Activated gamma-delta T cell treated with Interleukin-2 at 50 U/mL for 16 hours (primary cell): ENCODE results near the gene SCFD2.
"Not testable (repeated sequence)": the region's sequence is repeated elsewhere in the genome, so short reads cannot be mapped to it uniquely, and the experiment has no call there.

Experiments used
- DNase-seq: peaks from one replicate; pipeline ENCODE4 v3.0.0-alpha.2; 2020

The SCFD2 gene

GRCh38 chr4:52838729-52839586 lies 526.9 kb downstream of the SCFD2 start:
- DNase-seq = no peak

DNA sequence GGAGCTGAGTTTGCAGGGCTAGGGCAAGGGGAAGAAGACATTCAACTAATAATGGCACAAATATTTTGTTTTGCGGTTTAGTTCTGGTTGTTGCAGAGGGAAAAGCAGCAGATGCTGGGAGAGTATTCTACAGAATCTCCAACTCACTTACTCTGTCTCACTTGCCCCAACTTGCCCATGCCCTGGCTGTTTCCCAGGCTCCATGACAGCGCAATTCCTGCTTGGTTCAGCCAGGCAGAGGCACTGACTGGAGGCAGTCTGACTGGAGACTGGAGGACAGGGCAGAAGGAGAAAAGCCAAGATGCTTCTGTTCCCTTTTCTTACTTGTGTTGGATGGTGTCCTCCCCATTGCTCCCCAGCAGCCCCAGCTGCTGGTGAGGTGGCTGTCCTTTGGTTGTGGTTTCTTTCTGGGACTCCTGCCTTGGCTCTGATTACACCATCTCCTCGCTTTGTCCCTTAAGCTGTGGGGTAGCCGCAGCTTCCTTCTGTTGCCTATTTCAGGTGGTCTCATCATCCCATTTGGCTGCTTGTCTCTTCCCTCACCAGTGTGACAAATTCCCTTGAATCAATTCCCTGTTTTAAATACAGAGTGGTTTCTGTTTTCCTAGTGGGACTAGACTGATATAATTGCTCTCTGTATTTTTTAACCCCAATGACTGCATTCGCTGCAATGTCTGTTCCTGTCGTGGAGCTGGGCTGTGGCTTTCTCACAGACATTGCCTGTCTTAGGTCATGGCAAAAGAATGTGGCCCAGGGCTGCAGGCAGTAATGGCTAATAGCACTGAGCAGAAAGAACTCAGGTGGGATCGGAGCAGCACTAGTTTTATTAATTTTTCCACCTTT lies 527.9 kb downstream of the SCFD2 start:
- no peak for DNase-seq

GRCh38 chr4:52836678-52837077 lies 529.2 kb downstream of the SCFD2 start:
- DNase-seq = no peak

DNA sequence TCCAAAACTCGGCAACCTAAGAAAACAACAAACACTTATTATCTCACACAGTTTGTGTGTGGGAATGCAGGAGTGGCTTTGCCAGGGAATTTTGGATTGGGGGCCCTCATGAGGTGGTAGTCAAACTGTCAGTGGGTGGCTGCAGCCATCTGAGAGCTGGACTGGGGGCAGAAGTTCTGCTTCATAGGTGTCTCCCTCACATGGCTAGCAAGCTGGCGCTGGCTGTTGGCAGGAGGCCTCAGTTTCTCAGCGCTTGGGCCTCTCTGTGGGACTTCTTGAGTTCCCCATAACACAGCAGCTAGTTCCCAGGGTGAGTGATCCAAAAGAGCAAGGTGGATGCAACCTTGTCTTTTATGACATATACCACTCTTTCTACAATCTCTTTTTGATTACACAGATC lies 529.7 kb downstream of the SCFD2 start:
- DNase-seq = no peak

- not testable (repeated sequence) for DNase-seq
Observed at GRCh38 chr4:52834641-52835456, 531.0 kb downstream of the SCFD2 start.

DNA sequence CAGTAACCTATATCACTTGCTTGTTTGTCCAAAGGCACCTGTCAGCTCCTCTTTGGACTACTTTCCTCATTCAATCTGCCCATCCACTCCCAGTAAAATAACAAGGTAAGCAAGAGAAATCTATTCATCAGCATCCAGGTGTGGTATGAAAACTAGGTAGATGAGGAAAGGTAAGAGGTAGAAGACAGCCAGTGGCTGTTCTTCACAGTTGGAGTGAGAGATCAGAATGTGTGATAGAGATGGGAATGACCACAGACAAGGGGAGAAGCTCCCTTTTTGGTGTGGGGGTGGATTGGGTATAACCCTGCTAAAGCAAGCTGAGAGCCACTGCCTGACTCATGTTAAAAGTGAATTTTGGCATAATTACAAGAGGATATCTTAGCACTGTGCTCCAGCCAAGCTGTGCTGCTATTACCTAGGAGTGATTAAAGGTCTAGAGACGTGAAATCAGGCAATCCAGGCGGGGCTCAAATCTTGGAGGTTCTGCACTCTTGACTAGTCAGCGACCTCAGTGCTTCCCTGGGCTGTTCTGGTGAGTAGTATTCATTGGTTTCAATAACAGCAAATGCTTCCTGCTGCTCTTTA lies 531.8 kb downstream of the SCFD2 start:
- DNase-seq = no peak

- DNase-seq = no peak
Observed at GRCh38 chr4:52825460-52826090, 540.3 kb downstream of the SCFD2 start.

- no peak for DNase-seq
Observed at GRCh38 chr4:52824603-52825459, 541.0 kb downstream of the SCFD2 start.

DNA sequence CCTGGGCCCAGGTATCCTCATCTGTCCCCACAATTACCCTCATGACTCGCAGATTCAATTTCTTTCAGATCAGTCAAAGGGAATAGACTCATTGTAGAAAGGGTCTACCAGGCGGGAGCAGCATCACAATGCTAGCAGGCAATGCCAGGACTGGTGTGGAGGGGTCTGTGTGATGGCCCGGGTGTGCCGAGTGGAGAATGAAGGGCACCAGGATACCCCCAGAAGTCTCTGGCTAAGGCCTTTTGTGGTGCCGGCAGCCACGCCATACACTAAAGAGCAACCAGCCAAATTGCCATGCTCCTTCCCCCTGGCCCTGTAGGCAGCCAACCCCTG lies 541.6 kb downstream of the SCFD2 start:
- DNase-seq = no peak

- DNase-seq = no peak
Observed at GRCh38 chr4:52823702-52824092, 542.2 kb downstream of the SCFD2 start.
